Stimulated activated memory B cell treated with anti-CD40 and anti-IgM and Interleukin-4, amounts not matched to agents 10 μg/mL and 1 μg/mL and 100 μg/mL, for 72 hours (primary cell): ENCODE measurements around the gene SPDYE2B.
A peak's percentile ranks its signal among the peaks of the same experiment; 100 is the strongest.
"Not testable (repeated sequence)": the region's sequence is repeated elsewhere in the genome, so short reads cannot be mapped to it uniquely, and the experiment has no call there.

Source experiments
- ATAC-seq: fragments of 150-1000 bp; cut with Tn5 transposase; 2 replicates; pipeline ENCODE4 v1.10.0; 2021
- H3K27ac Mint-ChIP-seq: one replicate; pipeline ENCODE4 v1.8.0; 2022; ENCODE audit warnings: mild to moderate bottlenecking, mixed read lengths
- H3K27me3 Mint-ChIP-seq: one replicate; pipeline ENCODE4 v1.8.0; 2022; ENCODE audit warnings: mixed read lengths
- H3K36me3 Mint-ChIP-seq: one replicate; pipeline ENCODE4 v1.8.0; 2022; ENCODE audit warnings: mixed read lengths
- H3K4me1 Mint-ChIP-seq: one replicate; pipeline ENCODE4 v1.8.0; 2022; ENCODE audit warnings: mixed read lengths
- H3K4me3 Mint-ChIP-seq: one replicate; pipeline ENCODE4 v1.8.0; 2022; ENCODE audit warnings: mild to moderate bottlenecking, moderate library complexity, mixed read lengths
- H3K9me3 Mint-ChIP-seq: one replicate; pipeline ENCODE4 v1.8.0; 2022; ENCODE audit warnings: mixed read lengths

SPDYE2B gene

GRCh38 chr7:102630622-102631021 is 19.5 kb upstream of the SPDYE2B start:
- not testable (repeated sequence) for H3K4me3 Mint-ChIP-seq, H3K36me3 Mint-ChIP-seq, H3K9me3 Mint-ChIP-seq, ATAC-seq, H3K27ac Mint-ChIP-seq, H3K4me1 Mint-ChIP-seq, H3K27me3 Mint-ChIP-seq

- not testable (repeated sequence) for H3K9me3 Mint-ChIP-seq, ATAC-seq, H3K4me1 Mint-ChIP-seq, H3K4me3 Mint-ChIP-seq, H3K36me3 Mint-ChIP-seq, H3K27me3 Mint-ChIP-seq, H3K27ac Mint-ChIP-seq
Measured at GRCh38 chr7:102634299-102634698, 15.8 kb upstream of the SPDYE2B start.

- H3K27ac Mint-ChIP-seq, H3K9me3 Mint-ChIP-seq, H3K27me3 Mint-ChIP-seq, H3K4me1 Mint-ChIP-seq, H3K36me3 Mint-ChIP-seq, H3K4me3 Mint-ChIP-seq, ATAC-seq: not testable (repeated sequence)
Measured at GRCh38 chr7:102635354-102635753, 14.8 kb upstream of the SPDYE2B start.

DNA sequence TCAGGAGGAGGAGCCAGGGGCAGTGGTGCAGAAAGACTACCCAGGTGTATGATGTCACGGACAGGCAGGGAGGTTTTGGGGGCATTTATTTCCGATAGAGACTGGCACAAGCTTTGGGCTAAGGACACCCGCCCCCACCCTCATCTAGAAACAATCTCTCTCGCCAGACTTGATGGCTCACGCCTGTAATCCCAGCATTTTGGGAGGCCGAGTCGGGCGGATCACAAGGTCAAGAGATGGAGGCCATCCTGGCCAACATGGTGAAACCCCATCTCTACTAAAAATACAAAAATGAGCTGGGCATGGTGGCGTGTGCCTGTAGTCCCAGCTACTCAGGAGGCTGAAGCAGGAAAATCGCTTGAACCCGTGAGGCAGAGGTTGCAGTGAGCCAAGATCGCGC is 13.2 kb upstream of the SPDYE2B start:
- not testable (repeated sequence) for H3K4me3 Mint-ChIP-seq, H3K27me3 Mint-ChIP-seq, H3K27ac Mint-ChIP-seq, H3K4me1 Mint-ChIP-seq, H3K9me3 Mint-ChIP-seq, H3K36me3 Mint-ChIP-seq, ATAC-seq

- H3K27ac Mint-ChIP-seq, H3K36me3 Mint-ChIP-seq: not testable (repeated sequence)
Measured at GRCh38 chr7:102638848-102639247, 11.3 kb upstream of the SPDYE2B start.

DNA sequence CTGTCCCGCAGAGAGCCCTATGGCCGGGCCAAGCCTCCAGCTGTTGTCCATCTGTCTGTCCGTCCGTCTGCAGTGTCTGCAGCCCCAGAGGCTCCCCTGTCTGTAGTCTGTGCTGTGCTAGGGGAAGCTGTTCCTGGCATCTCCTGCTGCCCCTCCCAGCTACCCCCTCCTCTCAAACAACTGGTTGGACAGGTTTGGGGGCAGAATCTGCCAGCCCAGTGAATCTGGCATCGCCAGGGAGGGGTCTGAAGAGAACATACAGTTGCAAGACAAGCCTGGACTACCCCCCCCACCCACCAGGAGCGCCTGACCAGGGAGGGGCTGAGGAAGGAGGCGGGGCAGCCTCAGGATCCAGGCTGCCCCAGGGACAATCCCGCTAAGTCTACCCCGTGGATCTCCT is 7.4 kb upstream of the SPDYE2B start, which contains the start of gene UPK3BL1:
TSS of gene UPK3BL1 (minus strand) at position 101 of the 400 bp plus-strand sequence. CDS start at position 51, 50 bp downstream.
- not testable (repeated sequence) for H3K4me3 Mint-ChIP-seq, H3K27me3 Mint-ChIP-seq, ATAC-seq, H3K27ac Mint-ChIP-seq, H3K9me3 Mint-ChIP-seq, H3K36me3 Mint-ChIP-seq, H3K4me1 Mint-ChIP-seq

More at GRCh38 chr7:102638848-102639247, 11.3 kb upstream of the SPDYE2B start:
- not testable (repeated sequence) for H3K9me3 Mint-ChIP-seq, H3K4me3 Mint-ChIP-seq, H3K4me1 Mint-ChIP-seq, H3K27me3 Mint-ChIP-seq
- peak; percentile 58 for ATAC-seq

- H3K9me3 Mint-ChIP-seq, ATAC-seq, H3K27me3 Mint-ChIP-seq, H3K27ac Mint-ChIP-seq, H3K4me3 Mint-ChIP-seq, H3K4me1 Mint-ChIP-seq, H3K36me3 Mint-ChIP-seq: not testable (repeated sequence)
Measured at GRCh38 chr7:102643404-102643803, 6.7 kb upstream of the SPDYE2B start.

- not testable (repeated sequence) for H3K27ac Mint-ChIP-seq, H3K4me3 Mint-ChIP-seq, H3K9me3 Mint-ChIP-seq, H3K36me3 Mint-ChIP-seq, H3K4me1 Mint-ChIP-seq, ATAC-seq, H3K27me3 Mint-ChIP-seq
Measured at GRCh38 chr7:102647813-102648212, 2.3 kb upstream of the SPDYE2B start.

GRCh38 chr7:102664765-102665164 is 14.6 kb downstream of the SPDYE2B start:
- H3K36me3 Mint-ChIP-seq, ATAC-seq, H3K27ac Mint-ChIP-seq, H3K27me3 Mint-ChIP-seq, H3K4me1 Mint-ChIP-seq, H3K4me3 Mint-ChIP-seq, H3K9me3 Mint-ChIP-seq: not testable (repeated sequence)

DNA sequence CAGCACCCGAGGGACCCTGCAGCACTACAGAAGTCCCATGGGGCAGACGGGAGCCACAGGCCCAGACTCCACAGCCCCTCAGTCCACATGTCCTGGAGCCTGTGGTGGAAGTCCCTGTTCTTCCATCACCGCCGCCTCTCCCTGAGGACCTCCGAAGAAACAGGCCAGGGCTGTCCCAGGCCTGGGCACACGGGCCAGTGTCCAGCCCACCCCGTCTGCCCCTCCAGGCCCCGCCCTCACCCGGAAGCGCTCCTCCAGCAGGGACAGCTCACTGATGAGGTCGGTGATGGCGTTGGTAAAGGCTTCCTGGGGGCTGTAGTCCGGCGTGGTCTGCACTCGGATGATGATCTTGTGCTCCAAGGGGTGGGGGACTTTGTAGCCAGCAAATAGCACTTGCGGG is 16.7 kb downstream of the SPDYE2B start:
- H3K36me3 Mint-ChIP-seq, H3K27me3 Mint-ChIP-seq, H3K4me3 Mint-ChIP-seq, ATAC-seq, H3K27ac Mint-ChIP-seq, H3K9me3 Mint-ChIP-seq, H3K4me1 Mint-ChIP-seq: not testable (repeated sequence)

GRCh38 chr7:102667523-102667922 is 17.4 kb downstream of the SPDYE2B start:
- not testable (repeated sequence) for ATAC-seq, H3K9me3 Mint-ChIP-seq, H3K27ac Mint-ChIP-seq, H3K4me1 Mint-ChIP-seq, H3K27me3 Mint-ChIP-seq, H3K36me3 Mint-ChIP-seq, H3K4me3 Mint-ChIP-seq

GRCh38 chr7:102671166-102671955 is 21.2 kb downstream of the SPDYE2B start, which contains the start of gene POLR2J2:
TSS of gene POLR2J2 (minus strand) at chr7:102671663. CDS start at chr7:102671601, 62 bp downstream.
- peak within 1 kb of the TSS; percentile 80 for H3K4me3 Mint-ChIP-seq
- not testable (repeated sequence) for H3K36me3 Mint-ChIP-seq, H3K4me1 Mint-ChIP-seq, H3K27me3 Mint-ChIP-seq, H3K9me3 Mint-ChIP-seq
- peak; percentile 93 for ATAC-seq
- H3K27ac Mint-ChIP-seq, result peak within 1 kb of the TSS; percentile 68

- not testable (repeated sequence) for H3K4me1 Mint-ChIP-seq, H3K4me3 Mint-ChIP-seq, H3K36me3 Mint-ChIP-seq, H3K9me3 Mint-ChIP-seq, H3K27me3 Mint-ChIP-seq
- H3K27ac Mint-ChIP-seq, result peak overlapping the region; percentile 68
- ATAC-seq, result peak; percentile 24
Measured at GRCh38 chr7:102671956-102672307, 21.8 kb downstream of the SPDYE2B start.

DNA sequence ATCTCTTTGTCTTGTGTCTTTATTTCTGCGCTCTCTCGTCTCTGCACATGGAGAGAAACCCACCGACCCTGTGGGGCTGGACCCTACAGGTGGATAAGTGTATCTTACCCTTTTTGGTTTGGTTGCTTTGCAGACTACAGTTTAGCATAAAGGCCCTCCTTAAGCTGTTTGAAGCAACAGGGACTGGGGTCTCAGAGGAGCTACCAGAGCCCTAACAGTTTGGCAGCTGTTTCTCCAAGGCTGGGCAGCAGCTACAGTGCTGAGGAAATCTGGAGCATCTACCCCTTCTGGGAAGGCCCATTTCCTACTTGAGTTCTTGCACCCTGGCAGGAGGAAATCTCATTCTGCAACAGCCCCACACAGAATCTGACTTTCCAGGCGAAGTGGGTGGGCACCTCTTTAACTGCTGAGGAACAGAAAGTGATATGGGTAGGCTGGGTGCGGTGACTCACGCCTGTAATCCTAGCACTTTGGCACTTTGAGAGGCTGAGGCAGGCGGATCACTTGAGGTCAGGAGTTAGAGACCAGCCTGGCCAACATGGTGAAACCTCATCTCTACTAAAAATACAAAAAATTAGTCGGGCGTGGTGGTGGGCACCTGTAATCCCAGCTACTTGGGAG is 23.4 kb downstream of the SPDYE2B start:
- not testable (repeated sequence) for H3K27me3 Mint-ChIP-seq, ATAC-seq, H3K4me3 Mint-ChIP-seq, H3K9me3 Mint-ChIP-seq, H3K27ac Mint-ChIP-seq, H3K36me3 Mint-ChIP-seq, H3K4me1 Mint-ChIP-seq

DNA sequence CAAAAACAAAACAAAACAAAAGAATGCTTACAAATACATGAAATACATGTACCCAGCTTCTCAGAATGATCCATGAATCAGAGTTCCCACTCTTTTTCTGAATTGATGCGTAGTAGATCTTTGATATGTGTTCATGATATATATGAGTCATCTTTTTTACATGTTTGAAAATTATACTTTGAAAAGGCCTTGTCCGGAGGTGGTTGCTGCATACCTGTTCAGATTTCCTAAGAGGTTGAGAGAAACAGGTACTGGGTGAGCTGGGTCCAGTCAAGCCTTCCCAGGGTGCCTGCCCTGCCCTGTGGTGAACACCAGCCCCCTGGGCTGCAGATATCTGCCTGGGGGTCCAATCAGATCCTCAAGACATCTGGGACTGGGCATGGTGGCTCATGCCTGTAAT is 25.4 kb downstream of the SPDYE2B start:
- ATAC-seq, H3K4me1 Mint-ChIP-seq, H3K4me3 Mint-ChIP-seq, H3K36me3 Mint-ChIP-seq, H3K27ac Mint-ChIP-seq, H3K9me3 Mint-ChIP-seq, H3K27me3 Mint-ChIP-seq: not testable (repeated sequence)

GRCh38 chr7:102680780-102681179 is 30.7 kb downstream of the SPDYE2B start:
- H3K9me3 Mint-ChIP-seq, H3K36me3 Mint-ChIP-seq, H3K4me1 Mint-ChIP-seq, H3K27ac Mint-ChIP-seq, H3K4me3 Mint-ChIP-seq, ATAC-seq, H3K27me3 Mint-ChIP-seq: not testable (repeated sequence)
